ENCODE results near the gene RBM23. TPM values are rescaled to one million over a fixed set of nuclear protein-coding genes. Genes with fewer than 3 reads are reported as not detected.

Gene RBM23
- total and polyA plus RNA-seq, 10 of the 15 experiments (the other 5 are each of a cell fraction or from before 2014, with no cell fraction given): 54.0 to 72.6 (median 61.3) TPM

DNA sequence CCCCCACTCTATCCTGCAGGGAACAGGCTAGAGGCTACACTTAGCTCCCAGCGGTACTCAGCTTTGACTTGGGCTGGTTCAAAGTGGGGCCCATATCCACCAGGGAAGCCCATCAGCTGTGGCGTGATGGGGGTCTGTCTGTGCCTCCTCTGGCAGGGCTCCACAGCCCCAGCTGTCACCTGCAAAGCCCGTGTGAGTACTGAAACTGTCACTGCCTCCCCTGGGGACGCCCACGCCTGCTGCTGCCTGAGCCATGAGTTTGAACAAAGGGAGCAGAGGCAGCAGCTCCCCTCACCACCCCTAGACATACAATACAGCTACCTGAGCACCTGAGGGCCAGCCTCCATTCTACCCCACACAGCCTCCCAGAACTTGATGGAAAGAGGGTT lies 31.0 kb downstream of the RBM23 start (continued):
- TF ChIP-seq GATAD2B (conservative IDR thresholded peaks at IDR 0.05; ENCODE audit: low read depth) (peak; percentile 78), BCL11A (IDR thresholded peaks at IDR 0.05; ENCODE audit: low read depth, low read length) (peak; percentile 49; the same call in 1 of the 2 replicates), CREM (IDR thresholded peaks at IDR 0.05; ENCODE audit: low read depth) (peak; percentile 50), POLR2A (IDR thresholded peaks at IDR 0.05; ENCODE audit: low read depth, low read length) (peak; percentile 86), BRCA1 (IDR thresholded peaks at IDR 0.05; ENCODE audit: low read depth, low read length) (no peak), NR2C1 (IDR thresholded peaks at IDR 0.05) (no peak), TCF12 (IDR thresholded peaks at IDR 0.05; ENCODE audit: low read depth, low read length) (peak; percentile 99), SREBF2 (IDR thresholded peaks at IDR 0.05; ENCODE audit: low read length) (no peak), YBX1 (IDR thresholded peaks at IDR 0.05) (no peak), RUNX3 (IDR thresholded peaks at IDR 0.05; ENCODE audit: low read length) (peak; percentile 16; the same call in 1 of the 2 replicates), ATF7 (IDR thresholded peaks at IDR 0.05; ENCODE audit: low read depth) (no peak), MTA2 (IDR thresholded peaks at IDR 0.05; ENCODE audit: low read depth) (peak; percentile 41; the same call in 1 of the 2 replicates), RCOR1 (conservative IDR thresholded peaks at IDR 0.05; ENCODE audit: low read depth, low read length) (no peak), CBFB (IDR thresholded peaks at IDR 0.05; ENCODE audit: low read depth) (no peak), EED (IDR thresholded peaks at IDR 0.05; ENCODE audit: low read depth) (peak; percentile 57; the same call in 1 of the 2 replicates), IRF4 (IDR thresholded peaks at IDR 0.05; ENCODE audit: low read depth, low read length) (peak; percentile 69; the same call in 1 of the 2 replicates), BMI1 (IDR thresholded peaks at IDR 0.05; ENCODE audit: borderline replicate concordance) (no peak), EZH2 (IDR thresholded peaks at IDR 0.05; ENCODE audit: borderline replicate concordance, control insufficient read depth, low read depth, low read length) (no peak), PKNOX1 (IDR thresholded peaks at IDR 0.05) (peak; percentile 75; the same call in 1 of the 2 replicates), NKRF (conservative IDR thresholded peaks at IDR 0.05) (peak; percentile 68), PML (IDR thresholded peaks at IDR 0.05; ENCODE audit: low read length) (no peak), PAX5 (IDR thresholded peaks at IDR 0.05; ENCODE audit: borderline replicate concordance, low read depth, low read length) (peak; percentile 56; the same call in 1 of the 2 replicates), CBX3 (IDR thresholded peaks at IDR 0.05; ENCODE audit: borderline replicate concordance, low read depth) (no peak), FOXM1 (IDR thresholded peaks at IDR 0.05; ENCODE audit: low read depth, low read length) (no peak), EGR1 (IDR thresholded peaks at IDR 0.05; ENCODE audit: borderline replicate concordance in 1 of 2, low read depth in 2 of 2, low read length in 2 of 2) (peak; percentile 80 to 99), MYB (IDR thresholded peaks at IDR 0.05; ENCODE audit: borderline replicate concordance, low read depth, low read length) (no peak), RELA (IDR thresholded peaks at IDR 0.05; ENCODE audit: borderline replicate concordance, partially characterized antibody) (no peak), IKZF2 (IDR thresholded peaks at IDR 0.05) (peak in 1 of 2 experiments; percentile 16; a peak in 2 of 4 replicates), BACH1 (IDR thresholded peaks at IDR 0.05; ENCODE audit: borderline replicate concordance) (peak; percentile 73; the same call in 1 of the 2 replicates), SP1 (IDR thresholded peaks at IDR 0.05; ENCODE audit: low read depth, low read length) (peak; percentile 45), MTA3 (IDR thresholded peaks at IDR 0.05; ENCODE audit: borderline replicate concordance, low read length) (peak; percentile 53; the same call in 1 of the 2 replicates)
- TF ChIP-seq, protein P1, sequence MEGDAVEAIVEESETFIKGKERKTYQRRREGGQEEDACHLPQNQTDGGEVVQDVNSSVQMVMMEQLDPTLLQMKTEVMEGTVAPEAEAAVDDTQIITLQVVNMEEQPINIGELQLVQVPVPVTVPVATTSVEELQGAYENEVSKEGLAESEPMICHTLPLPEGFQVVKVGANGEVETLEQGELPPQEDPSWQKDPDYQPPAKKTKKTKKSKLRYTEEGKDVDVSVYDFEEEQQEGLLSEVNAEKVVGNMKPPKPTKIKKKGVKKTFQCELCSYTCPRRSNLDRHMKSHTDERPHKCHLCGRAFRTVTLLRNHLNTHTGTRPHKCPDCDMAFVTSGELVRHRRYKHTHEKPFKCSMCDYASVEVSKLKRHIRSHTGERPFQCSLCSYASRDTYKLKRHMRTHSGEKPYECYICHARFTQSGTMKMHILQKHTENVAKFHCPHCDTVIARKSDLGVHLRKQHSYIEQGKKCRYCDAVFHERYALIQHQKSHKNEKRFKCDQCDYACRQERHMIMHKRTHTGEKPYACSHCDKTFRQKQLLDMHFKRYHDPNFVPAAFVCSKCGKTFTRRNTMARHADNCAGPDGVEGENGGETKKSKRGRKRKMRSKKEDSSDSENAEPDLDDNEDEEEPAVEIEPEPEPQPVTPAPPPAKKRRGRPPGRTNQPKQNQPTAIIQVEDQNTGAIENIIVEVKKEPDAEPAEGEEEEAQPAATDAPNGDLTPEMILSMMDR (IDR thresholded peaks at IDR 0.05 in 2 of 3, conservative IDR thresholded peaks at IDR 0.05 in 1 of 3; ENCODE audit: control insufficient read depth in 2 of 3, extremely low read depth in 1 of 3, insufficient read depth in 1 of 3, low read depth in 3 of 3, low read length in 3 of 3): no peak

All from GM12878 (cell line).